Measurements from ENCODE around the gene INPP5B. TPM values are rescaled to one million over a fixed set of nuclear protein-coding genes. Genes with fewer than 3 reads are reported as not detected.

INPP5B gene
- total and polyA plus RNA-seq, 2 of the 13 experiments (the other 11 are each of a cell fraction or from before 2014, with no cell fraction given) = 9.0 to 9.8 TPM

DNA sequence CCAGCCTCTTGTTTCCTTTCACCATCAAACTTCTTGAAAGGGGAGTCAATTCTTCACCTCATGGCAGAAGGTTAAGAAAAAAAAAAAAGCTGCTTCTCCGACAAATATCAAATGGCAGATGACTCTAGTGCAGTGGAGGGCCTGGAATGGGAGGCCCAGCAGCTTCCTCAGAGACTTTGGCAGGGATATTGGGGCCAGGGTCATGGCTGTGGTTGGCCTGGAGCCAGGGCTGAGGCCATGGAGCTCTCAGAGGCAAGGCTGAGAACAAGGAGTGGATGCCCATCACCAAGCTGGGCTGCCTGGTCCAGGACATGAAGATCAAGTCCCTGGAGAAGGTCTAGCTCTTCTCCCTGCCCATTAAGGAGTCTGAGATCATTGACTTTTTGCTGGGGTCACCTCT lies 106.1 kb downstream of the INPP5B start:
- POLR2A ChIA-PET = interaction anchor here (1.1 kb wide), 1 partner anchor 14 kb away, joined by 4 read pairs; no protein-coding TSS in a partner anchor
- Histone ChIP-seq H3K4me1 (ENCODE audit: insufficient read depth, low read length) (no peaks in the 10 kb centered on the region), H3K9me3 (ENCODE audit: low read length) (no peaks in the 10 kb centered on the region), H3K4me2 (ENCODE audit: low read depth, low read length) (no peak overlapping the region), H3K36me3 (replicated peaks in 1 of 2; ENCODE audit: control insufficient read depth in 1 of 2, insufficient read depth in 2 of 2, low read length in 2 of 2) (peaks cover 14 to 42% of the 10 kb centered on the region in 2 experiments; a peak in 4 of 5 replicates), H3K4me3 (replicated peaks in 1 of 3; ENCODE audit: insufficient read depth in 1 of 3, low read depth in 2 of 3, low read length in 3 of 3) (no peak overlapping the region), H4K20me1 (ENCODE audit: insufficient read depth, low read length) (no peaks in the 10 kb centered on the region), H3K27ac (ENCODE audit: extremely low read length, insufficient read depth, low read length) (no peak overlapping the region), H3K27me3 (ENCODE audit: control insufficient read depth in 1 of 2, insufficient read depth in 2 of 2, low read length in 2 of 2) (no peaks in the 10 kb centered on the region), H3K79me2 (ENCODE audit: insufficient read depth, low read length) (no peaks in the 10 kb centered on the region), H2AFZ (ENCODE audit: low read length) (no peak overlapping the region), H3K9ac (ENCODE audit: insufficient read depth, low read depth, low read length) (no peak overlapping the region)
- in situ Hi-C loops (cut with HindIII; ENCODE audit: extremely low pct_ligation_motif_present, low pct_unique_long_range_greater_than_20kb) = no loop called here
- WGBS (ENCODE audit: low lambda C conversion rate) = 96% methylated on average over 1 of the region's 1 CpG
- BruUV-seq (replicated peaks) = no TSS peak
- CTCF ChIA-PET (ENCODE audit: low intra/inter-chr PET ratio, low total read pairs) = no interaction called here
- intact Hi-C loops (cut with micrococcal nuclease; ENCODE audit: unreplicated experiment) = no loop called here
- ATAC-seq (no peak), FAIRE-seq (no peak), DNase-seq (ENCODE audit: low spot score) (no peak)
- no peak for TF ChIP-seq POLR2A (IDR thresholded peaks at IDR 0.05; ENCODE audit: insufficient read depth in 1 of 2, low read depth in 2 of 2, low read length in 2 of 2)
- TF ChIP-seq KDM4B (CRISPR knock-in tag; IDR thresholded peaks at IDR 0.05) = no peak

DNA sequence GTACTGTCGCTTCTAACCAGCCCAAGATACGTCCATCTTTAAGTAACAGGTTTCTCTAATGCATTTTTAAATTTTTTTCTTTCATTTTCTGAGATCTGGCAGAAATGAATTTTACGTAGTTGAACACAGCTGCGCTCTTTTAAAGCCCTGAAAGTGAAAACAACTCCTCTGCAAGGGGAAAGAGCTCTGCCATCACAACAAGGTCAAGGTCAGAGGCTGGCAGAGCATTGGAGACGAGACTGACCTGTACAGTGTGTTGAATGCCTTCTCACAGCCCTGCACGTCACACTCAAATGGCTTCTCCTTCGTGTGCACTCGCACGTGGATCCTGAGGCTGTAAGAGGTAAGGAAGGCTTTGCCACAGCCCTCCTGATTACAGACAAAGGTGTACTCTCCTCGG lies 107.2 kb downstream of the INPP5B start:
- 90% methylated on average over 10 of the region's 10 CpGs for WGBS (ENCODE audit: low lambda C conversion rate)
- H2AFZ ChIP-seq (ENCODE audit: low read length) = no peak overlapping the region
- ATAC-seq (no peak), FAIRE-seq (no peak), DNase-seq (ENCODE audit: low spot score) (no peak)
- H3K79me2 ChIP-seq (ENCODE audit: insufficient read depth, low read length) = no peaks in the 10 kb centered on the region
- in situ Hi-C loops (cut with HindIII; ENCODE audit: extremely low pct_ligation_motif_present, low pct_unique_long_range_greater_than_20kb) (no loop called here), intact Hi-C loops (cut with micrococcal nuclease; ENCODE audit: unreplicated experiment) (no loop called here)
- no peak overlapping the region for H3K4me3 ChIP-seq (replicated peaks in 1 of 3; ENCODE audit: insufficient read depth in 1 of 3, low read depth in 2 of 3, low read length in 3 of 3)
- CTCF ChIA-PET (ENCODE audit: low intra/inter-chr PET ratio, low total read pairs) = no interaction called here
- no peaks in the 10 kb centered on the region for H3K27me3 ChIP-seq (ENCODE audit: control insufficient read depth in 1 of 2, insufficient read depth in 2 of 2, low read length in 2 of 2)
- POLR2A ChIA-PET = no interaction called here
- H3K4me1 ChIP-seq (ENCODE audit: insufficient read depth, low read length) = no peaks in the 10 kb centered on the region
- TF ChIP-seq ZNF143 (CRISPR knock-in tag; IDR thresholded peaks at IDR 0.05) = no peak
- H3K9ac ChIP-seq (ENCODE audit: insufficient read depth, low read depth, low read length) = no peak overlapping the region
- no peaks in the 10 kb centered on the region for H4K20me1 ChIP-seq (ENCODE audit: insufficient read depth, low read length)
- no peak overlapping the region for H3K4me2 ChIP-seq (ENCODE audit: low read depth, low read length)
- H3K9me3 ChIP-seq (ENCODE audit: low read length) = no peaks in the 10 kb centered on the region
- H3K36me3 ChIP-seq (replicated peaks in 1 of 2; ENCODE audit: control insufficient read depth in 1 of 2, insufficient read depth in 2 of 2, low read length in 2 of 2) = peaks cover 14 to 51% of the 10 kb centered on the region in 2 experiments
- BruUV-seq (replicated peaks) = no TSS peak
- no peak overlapping the region for H3K27ac ChIP-seq (ENCODE audit: extremely low read length, insufficient read depth, low read length)

DNA sequence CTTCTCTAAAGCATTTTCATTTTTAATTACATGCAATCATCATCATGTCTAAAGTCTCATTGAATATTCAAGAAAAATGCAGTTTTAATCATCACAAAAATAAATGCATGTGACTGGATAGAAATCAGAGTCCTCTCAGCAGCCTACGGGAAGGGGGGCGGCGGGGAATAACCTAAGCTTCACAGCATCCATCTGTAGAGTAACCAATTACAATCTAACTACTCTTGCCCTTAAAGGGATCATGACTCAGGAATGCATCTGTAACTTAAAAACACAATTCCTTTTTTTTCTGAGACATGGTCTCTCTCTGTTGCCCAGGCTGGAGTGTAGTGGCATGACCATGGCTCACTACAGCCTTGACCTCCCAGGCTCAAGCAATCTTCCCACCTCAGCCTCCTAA lies 110.1 kb downstream of the INPP5B start:
- Histone ChIP-seq H3K4me2 (ENCODE audit: low read depth, low read length) (no peak overlapping the region), H2AFZ (ENCODE audit: low read length) (no peak overlapping the region), H3K9me3 (ENCODE audit: low read length) (no peaks in the 10 kb centered on the region), H3K27me3 (ENCODE audit: control insufficient read depth in 1 of 2, insufficient read depth in 2 of 2, low read length in 2 of 2) (no peaks in the 10 kb centered on the region), H3K79me2 (ENCODE audit: insufficient read depth, low read length) (no peaks in the 10 kb centered on the region), H4K20me1 (ENCODE audit: insufficient read depth, low read length) (no peaks in the 10 kb centered on the region), H3K4me3 (replicated peaks in 1 of 3; ENCODE audit: insufficient read depth in 1 of 3, low read depth in 2 of 3, low read length in 3 of 3) (no peak overlapping the region), H3K4me1 (ENCODE audit: insufficient read depth, low read length) (no peaks in the 10 kb centered on the region; the same call in 1 of the 2 replicates), H3K27ac (ENCODE audit: extremely low read length, insufficient read depth, low read length) (no peak overlapping the region), H3K9ac (ENCODE audit: insufficient read depth, low read depth, low read length) (no peak overlapping the region), H3K36me3 (replicated peaks in 1 of 2; ENCODE audit: control insufficient read depth in 1 of 2, insufficient read depth in 2 of 2, low read length in 2 of 2) (peaks cover 22 to 68% of the 10 kb centered on the region in 2 experiments)
- ATAC-seq (no peak), DNase-seq (ENCODE audit: low spot score) (no peak), FAIRE-seq (no peak)
- POLR2A ChIA-PET = no interaction called here
- 66% methylated on average over 3 of the region's 3 CpGs for WGBS (ENCODE audit: low lambda C conversion rate)
- in situ Hi-C loops (cut with HindIII; ENCODE audit: extremely low pct_ligation_motif_present, low pct_unique_long_range_greater_than_20kb) (no loop called here), intact Hi-C loops (cut with micrococcal nuclease; ENCODE audit: unreplicated experiment) (no loop called here)
- no TSS peak for BruUV-seq (replicated peaks)
- TF ChIP-seq, protein P1, sequence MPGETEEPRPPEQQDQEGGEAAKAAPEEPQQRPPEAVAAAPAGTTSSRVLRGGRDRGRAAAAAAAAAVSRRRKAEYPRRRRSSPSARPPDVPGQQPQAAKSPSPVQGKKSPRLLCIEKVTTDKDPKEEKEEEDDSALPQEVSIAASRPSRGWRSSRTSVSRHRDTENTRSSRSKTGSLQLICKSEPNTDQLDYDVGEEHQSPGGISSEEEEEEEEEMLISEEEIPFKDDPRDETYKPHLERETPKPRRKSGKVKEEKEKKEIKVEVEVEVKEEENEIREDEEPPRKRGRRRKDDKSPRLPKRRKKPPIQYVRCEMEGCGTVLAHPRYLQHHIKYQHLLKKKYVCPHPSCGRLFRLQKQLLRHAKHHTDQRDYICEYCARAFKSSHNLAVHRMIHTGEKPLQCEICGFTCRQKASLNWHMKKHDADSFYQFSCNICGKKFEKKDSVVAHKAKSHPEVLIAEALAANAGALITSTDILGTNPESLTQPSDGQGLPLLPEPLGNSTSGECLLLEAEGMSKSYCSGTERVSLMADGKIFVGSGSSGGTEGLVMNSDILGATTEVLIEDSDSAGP (CRISPR knock-in tag; IDR thresholded peaks at IDR 0.05; ENCODE audit: borderline replicate concordance) = no peak
- CTCF ChIA-PET (ENCODE audit: low intra/inter-chr PET ratio, low total read pairs) = no interaction called here
